LNCaP clone FGC (cell line): Measurements from ENCODE around the gene FMO3.

Source experiments
- DNase-seq: peaks from one replicate; pipeline ENCODE4 v3.0.0-alpha.2; 2011; ENCODE audit warnings: low read depth
- H3K4me3 ChIP-seq: 2 replicates; pipeline ENCODE4 v1.5.1; 2011; ENCODE audit warnings: mild to moderate bottlenecking, low read depth, low read length, control low read depth
- CTCF ChIP-seq: IDR thresholded peaks from 2 replicates; pipeline ENCODE4 v1.5.1; 2012; ENCODE audit warnings: mild to moderate bottlenecking; ENCODE audit not compliant: control insufficient read depth, insufficient read depth; ENCODE audit errors: extremely low read depth

The FMO3 gene

DNA sequence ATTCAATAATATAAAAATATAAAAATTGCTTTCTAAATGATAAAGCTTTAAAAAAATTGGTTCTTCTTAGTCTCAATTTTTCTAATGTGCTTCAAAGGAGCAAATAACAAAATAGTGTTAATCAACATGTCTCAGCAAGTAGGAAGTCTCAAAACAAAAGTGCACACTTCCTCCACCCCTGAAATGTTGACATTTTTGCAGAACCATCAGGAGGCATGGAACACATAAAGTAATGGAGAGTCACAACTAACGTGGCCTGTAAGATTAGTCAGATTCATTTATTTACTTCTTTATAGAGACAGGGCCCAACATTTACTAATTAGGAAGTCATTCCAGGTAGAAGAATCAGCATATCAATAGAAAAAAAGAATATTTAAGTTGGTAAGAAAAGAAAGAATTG lies 59.5 kb downstream of the FMO3 start:
- DNase-seq, result no peak
- TF ChIP-seq CTCF, result no peak

GRCh38 chr1:171152549-171152948 lies 61.8 kb downstream of the FMO3 start:
- no peak for TF ChIP-seq CTCF
- H3K4me3 ChIP-seq, result no peak overlapping the region
- DNase-seq, result no peak

More for the DNA sequence above, 59.5 kb downstream of the FMO3 start:
- H3K4me3 ChIP-seq, result no peak overlapping the region

GRCh38 chr1:171155484-171155883 lies 64.8 kb downstream of the FMO3 start:
- DNase-seq, result no peak
- H3K4me3 ChIP-seq, result no peak overlapping the region
- no peak for TF ChIP-seq CTCF

- DNase-seq, result no peak
- TF ChIP-seq CTCF, result no peak
- no peak overlapping the region for H3K4me3 ChIP-seq
Observed at GRCh38 chr1:171158096-171158495, 67.4 kb downstream of the FMO3 start.

DNA sequence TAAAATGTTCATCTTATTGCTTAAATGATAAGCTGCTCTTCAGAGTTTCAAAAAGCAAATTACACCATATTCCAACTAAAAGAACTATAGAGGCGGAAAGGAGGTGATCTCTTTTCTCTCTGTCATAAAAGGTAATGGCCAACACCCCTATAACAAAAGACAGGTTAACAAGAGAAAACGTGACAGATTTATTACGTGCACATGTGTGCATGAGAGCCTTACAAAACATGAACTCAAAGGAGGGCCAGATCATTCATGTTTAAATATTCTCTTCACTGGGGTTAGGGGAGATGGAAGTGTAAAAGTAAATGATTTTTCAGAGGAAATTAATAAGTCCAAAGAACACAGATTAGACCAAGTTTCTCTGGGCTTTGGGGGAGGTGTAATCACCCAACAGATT lies 67.8 kb downstream of the FMO3 start:
- DNase-seq, result no peak
- no peak for TF ChIP-seq CTCF
- no peak overlapping the region for H3K4me3 ChIP-seq

GRCh38 chr1:171159148-171159547 lies 68.4 kb downstream of the FMO3 start:
- no peak for DNase-seq
- H3K4me3 ChIP-seq, result no peak overlapping the region
- no peak for TF ChIP-seq CTCF

DNA sequence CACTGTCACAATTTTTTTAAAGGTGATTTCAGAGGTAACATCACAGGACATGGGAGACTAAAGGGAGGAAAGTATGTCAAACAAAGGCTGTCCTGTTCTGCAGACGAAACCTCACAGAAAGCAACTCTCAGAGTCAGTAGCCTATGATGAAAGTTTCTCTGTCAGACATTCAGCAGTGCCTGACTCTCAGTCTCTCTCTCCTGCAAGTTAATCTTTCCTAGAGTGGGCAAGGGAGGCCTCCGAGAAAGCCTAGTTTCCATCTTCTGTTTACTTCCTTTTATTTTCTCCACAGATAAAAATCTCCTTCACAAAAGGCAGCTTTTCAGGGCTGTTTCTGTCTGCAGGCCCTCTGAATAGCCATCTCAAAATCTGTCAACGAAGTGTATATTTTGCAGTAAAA lies 69.5 kb downstream of the FMO3 start:
- no peak for DNase-seq
- no peak overlapping the region for H3K4me3 ChIP-seq
- TF ChIP-seq CTCF, result no peak
